HK-2 (cell line): ENCODE results near the gene CLIP4.
"Not testable (repeated sequence)": the region's sequence is repeated elsewhere in the genome, so short reads cannot be mapped to it uniquely, and the experiment has no call there.

Experiments used
- DNase-seq: peaks from one replicate; pipeline ENCODE4 v3.0.0-alpha.2; 2018; ENCODE audit not compliant: unreplicated experiment

The CLIP4 gene

GRCh38 chr2:29114946-29115609, at the start of gene CLIP4:
Gene CLIP4 (plus strand): TSS chr2:29115415. CDS start chr2:29121389, 5,974 bp downstream.
- no peak for DNase-seq

GRCh38 chr2:29066271-29066860, 48.8 kb upstream of the CLIP4 start:
- no peak for DNase-seq

GRCh38 chr2:29066997-29067605, 48.1 kb upstream of the CLIP4 start:
- DNase-seq, result no peak

- DNase-seq, result no peak
Observed at GRCh38 chr2:29068513-29068912, 46.7 kb upstream of the CLIP4 start.

- no peak for DNase-seq
Observed at GRCh38 chr2:29070526-29070925, 44.7 kb upstream of the CLIP4 start.

- no peak for DNase-seq
Observed at GRCh38 chr2:29071032-29071975, 43.9 kb upstream of the CLIP4 start.

GRCh38 chr2:29072251-29072650, 43.0 kb upstream of the CLIP4 start:
- DNase-seq, result no peak

- DNase-seq, result no peak
Observed at GRCh38 chr2:29072971-29073725, 42.1 kb upstream of the CLIP4 start.

GRCh38 chr2:29073933-29074332, 41.3 kb upstream of the CLIP4 start:
- DNase-seq, result no peak

- no peak for DNase-seq
Observed at GRCh38 chr2:29074411-29074810, 40.8 kb upstream of the CLIP4 start, which contains the start of gene PCARE. Gene PCARE (minus strand): TSS chr2:29074523. CDS start chr2:29074261, 262 bp downstream.

- DNase-seq, result no peak
Observed at GRCh38 chr2:29075894-29076705, 39.1 kb upstream of the CLIP4 start.

GRCh38 chr2:29079887-29080286, 35.3 kb upstream of the CLIP4 start:
- no peak for DNase-seq

- no peak for DNase-seq
Observed at GRCh38 chr2:29080886-29081743, 34.1 kb upstream of the CLIP4 start.

- no peak for DNase-seq
Observed at GRCh38 chr2:29082804-29083495, 32.3 kb upstream of the CLIP4 start.

GRCh38 chr2:29084554-29084953, 30.7 kb upstream of the CLIP4 start:
- DNase-seq, result no peak

- DNase-seq, result not testable (repeated sequence)
Observed at GRCh38 chr2:29090311-29090710, 24.9 kb upstream of the CLIP4 start.

GRCh38 chr2:29096969-29097368, 18.2 kb upstream of the CLIP4 start:
- DNase-seq, result no peak

GRCh38 chr2:29097569-29097968, 17.6 kb upstream of the CLIP4 start:
- DNase-seq, result no peak

GRCh38 chr2:29100564-29100963, 14.7 kb upstream of the CLIP4 start:
- no peak for DNase-seq
